Stimulated activated naive CD4-positive, alpha-beta T cell (primary cell): Measurements from ENCODE around the gene DPAGT1.
"Not testable (repeated sequence)": the region's sequence is repeated elsewhere in the genome, so short reads cannot be mapped to it uniquely, and the experiment has no call there.

Experiments
- DNase-seq, 6 experiments: peaks; one replicate each; lab custom pipeline; 2025; lab: John Stamatoyannopoulos, UW

Gene DPAGT1

DNA sequence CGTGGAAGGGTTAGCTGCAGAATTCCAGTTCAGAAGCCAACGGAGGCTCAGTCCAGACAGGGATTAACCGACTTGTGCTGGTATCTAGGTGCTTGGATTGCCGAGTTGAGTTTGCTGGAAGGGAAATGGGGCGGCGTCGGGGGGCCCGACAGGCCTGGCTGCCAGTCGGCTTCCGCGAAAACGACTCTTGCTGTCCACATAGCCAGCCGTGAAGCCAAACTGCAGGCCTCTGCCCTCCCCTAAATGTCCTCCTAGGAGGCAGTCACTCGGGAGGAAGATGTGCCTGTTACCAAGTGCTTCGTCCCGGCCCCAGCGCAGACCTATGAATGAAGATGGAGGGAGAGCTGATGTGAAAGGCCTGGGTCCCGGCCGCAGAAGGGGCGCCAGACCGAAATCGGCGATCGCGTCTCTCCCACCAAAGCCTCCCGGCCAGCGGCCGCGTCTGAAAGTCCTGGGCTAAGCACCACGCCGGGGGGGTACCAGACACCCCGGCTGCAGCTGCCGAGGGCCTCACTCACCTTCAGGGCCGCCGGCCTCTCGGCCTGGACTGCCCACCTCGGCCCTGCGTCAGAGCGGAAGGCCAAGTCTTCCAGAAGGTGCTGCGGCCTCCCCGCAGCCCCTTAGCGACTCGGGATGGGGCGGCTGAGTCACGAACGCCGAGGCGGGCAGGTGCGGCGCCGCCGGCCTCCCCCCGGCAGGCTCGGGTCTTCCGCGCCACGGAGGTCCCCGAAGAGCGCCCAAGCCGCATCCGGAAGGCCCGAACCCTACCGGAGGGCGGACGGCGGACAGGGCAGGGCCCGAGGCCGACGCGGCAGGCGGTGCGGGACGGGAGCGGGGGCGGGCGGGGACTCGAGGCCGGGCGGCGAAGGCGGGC is 7.5 kb downstream of the DPAGT1 start:
- peak in 3 of 6 experiments; percentile 48 to 57 (median 56) for DNase-seq

DNA sequence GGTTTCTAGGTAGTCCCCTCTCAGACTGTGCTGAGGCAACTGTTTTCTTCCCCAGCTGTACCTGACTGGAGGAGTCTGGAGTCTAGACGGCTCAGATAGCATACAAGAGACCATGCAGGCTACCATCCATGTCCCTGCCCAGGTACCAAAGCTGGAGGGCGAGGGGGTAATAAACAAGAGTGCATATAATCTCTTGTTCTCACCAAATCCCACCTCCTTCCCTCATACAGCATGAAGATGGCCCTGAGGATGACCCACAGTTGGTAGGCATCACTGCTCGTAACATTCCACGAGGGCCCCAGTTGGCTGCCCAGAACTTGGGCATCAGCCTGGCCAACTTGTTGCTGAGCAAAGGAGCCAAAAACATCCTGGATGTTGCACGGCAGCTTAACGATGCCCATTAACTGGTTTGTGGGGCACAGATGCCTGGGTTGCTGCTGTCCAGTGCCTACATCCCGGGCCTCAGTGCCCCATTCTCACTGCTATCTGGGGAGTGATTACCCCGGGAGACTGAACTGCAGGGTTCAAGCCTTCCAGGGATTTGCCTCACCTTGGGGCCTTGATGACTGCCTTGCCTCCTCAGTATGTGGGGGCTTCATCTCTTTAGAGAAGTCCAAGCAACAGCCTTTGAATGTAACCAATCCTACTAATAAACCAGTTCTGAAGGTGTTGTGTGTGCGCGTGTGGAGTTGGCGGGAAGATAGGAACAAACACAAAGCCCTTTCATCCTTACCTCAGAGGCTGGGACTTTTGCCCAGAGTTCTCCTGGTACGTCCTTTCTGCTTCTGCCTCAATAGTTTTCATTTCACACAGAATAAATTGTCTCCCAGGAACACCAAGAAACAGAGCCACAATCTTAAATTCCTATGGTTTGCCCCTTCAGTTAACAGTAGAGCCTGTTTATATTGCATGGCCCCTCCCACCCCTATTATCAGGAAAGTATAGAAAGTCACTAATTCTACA is 8.5 kb downstream of the DPAGT1 start:
- no peak for DNase-seq

DNA sequence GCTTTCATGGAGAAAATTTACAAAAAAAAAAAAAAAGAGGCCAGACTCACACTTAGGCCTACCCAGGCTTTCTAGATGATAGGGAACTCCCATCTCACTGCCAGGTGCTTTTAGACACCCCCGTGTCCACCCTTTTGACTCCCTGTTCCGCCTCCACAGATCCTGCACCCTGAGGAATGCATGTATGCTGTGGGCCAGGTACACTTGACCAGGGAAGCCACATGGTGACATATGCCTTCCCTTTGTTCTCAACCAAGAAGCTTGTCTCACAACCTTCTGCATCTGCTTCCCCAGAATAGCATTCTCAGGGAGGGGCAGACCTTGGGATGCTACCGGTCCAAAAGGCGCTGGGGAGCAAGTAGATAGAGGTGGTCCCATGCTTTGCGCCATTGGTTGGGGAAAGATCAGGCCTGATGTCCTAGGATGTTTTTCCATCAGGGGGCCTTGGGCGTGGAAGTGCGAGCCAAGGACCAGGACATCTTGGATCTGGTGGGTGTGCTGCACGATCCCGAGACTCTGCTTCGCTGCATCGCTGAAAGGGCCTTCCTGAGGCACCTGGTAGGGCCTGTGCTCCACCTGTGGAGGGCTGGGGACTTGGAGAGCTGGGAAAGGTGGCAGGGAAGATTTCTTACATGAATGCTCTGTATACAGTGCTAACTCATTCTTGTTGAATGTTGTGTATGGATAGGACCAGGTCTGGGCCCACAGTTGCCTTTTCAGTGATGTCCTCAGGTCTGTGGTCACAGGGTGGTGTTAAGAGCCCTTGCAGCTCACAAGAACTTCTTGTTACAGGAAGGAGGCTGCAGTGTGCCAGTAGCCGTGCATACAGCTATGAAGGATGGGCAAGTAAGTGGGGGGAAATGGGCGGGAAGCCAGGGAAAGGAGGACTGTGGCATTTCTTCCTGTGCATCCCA is 9.4 kb downstream of the DPAGT1 start:
- no peak for DNase-seq

DNA sequence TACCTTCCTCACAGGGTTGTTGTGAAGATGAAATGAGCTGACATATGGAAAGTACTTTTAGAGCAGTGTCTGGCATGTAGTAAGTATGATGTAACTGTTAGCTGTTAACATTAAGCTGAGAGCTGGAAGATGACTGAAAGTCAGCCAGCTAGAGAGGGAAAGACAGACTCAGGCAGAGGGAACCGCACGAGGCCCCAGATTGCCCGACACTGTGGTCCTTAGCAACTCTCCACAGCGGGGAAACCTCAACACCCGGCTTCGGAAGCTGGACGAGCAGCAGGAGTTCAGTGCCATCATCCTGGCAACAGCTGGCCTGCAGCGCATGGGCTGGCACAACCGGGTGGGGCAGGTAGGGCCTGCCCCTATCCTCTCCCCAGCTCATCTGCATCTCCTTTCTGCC is 10.5 kb downstream of the DPAGT1 start:
- DNase-seq: no peak

DNA sequence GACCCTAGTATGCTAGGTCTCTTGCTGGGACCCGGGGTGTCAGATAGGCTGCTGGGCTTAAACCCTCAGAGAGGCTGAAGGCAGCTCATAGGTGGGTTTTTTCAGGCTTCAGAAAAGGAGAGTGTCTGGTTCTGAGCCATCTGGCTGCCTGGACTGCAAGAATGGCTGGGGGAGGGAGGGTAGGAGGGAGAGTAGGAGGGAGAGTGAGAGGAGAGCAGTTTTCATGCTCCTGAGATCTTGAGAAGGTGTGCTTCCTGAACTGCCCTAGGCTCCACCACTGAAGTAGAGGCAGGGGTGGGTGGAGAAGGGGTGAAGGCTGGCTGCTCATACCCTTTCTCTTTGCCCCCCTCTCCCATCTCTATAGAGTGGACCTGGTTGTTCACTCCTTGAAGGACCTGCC is 12.3 kb downstream of the DPAGT1 start:
- no peak for DNase-seq

DNA sequence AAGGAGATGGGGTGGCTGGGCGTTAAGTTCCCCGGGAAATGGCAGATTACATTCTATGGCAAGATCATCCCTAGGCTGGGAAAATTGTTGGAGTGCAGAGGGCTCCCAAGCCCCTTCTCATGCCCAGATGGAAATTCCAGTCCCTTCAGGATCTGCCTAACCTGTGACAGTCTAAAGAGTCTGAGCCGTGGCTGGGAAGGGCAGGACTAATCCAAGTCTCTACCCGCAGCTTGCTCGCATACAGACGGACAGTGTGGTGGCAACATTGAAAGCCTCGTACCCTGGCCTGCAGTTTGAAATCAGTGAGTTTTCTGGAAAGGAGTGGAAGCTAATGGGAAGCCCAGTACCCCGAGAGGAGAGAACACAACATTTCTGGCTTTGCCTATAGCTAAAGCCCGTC is 13.2 kb downstream of the DPAGT1 start:
- DNase-seq: no peak

DNA sequence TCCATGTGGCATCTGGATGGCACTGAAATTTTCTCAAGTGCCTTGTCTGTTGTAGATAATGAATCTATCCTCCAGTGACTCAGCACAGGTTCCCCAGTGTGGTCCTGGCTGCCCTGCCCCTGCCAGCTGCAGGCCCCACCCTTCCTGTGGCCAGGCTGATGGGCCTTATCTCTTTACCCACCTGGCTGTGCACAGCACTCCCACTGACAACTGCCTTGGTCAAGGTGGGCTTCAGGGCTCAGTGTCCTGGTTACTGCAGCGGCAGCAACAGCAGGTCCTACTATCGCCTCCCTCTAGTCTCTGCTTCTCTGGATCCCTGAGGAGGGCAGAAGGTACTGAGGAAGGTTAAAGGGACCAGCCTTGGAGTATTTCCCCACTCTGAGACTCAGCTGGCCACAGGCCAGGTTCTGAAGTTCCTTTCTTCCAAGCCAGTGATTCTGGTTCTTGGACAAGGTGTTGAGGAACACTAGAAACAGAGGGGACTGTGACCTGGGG is 13.9 kb downstream of the DPAGT1 start:
- DNase-seq: no peak

DNA sequence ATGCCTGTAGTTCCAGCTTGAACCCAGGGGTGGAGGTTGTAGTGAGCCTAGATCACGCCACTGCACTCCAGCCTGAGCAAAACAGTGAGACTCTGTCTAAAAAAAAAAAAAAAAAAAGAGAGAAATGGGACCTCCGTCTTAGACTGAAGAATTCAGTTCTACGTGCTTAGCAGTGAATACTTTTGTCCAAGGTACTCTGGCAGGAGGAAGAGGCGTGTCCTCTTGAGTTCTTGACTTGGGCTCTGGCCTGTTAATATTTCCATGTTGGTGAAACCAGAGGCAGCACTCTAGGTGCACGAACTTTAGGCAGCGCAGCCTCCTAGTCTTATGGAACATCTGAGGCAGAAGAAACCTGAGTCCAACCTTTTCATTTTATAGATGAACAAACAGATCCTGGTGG is 14.5 kb downstream of the DPAGT1 start:
- DNase-seq: no peak

DNA sequence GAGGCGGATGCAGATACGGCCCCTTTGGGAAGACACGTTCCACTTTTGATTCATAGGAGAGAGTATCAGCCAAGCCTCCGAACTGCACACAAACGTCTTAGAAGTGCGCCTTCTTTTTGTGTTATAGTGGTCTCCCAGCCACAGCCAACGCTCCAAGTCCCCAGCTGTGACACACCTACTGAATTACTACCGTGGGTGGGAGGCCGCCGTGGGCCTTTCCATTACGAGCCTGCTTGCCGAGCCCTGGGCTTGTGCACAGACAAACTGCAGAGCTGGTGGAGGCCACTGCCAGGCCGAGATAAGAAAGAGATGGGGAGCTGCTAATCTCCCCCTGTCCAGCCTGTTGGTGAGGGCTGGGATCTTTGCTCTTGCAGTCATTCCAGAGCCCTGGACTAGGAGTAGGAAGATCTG is 16.2 kb downstream of the DPAGT1 start:
- DNase-seq: peak in 4 of 6 experiments; percentile 9 to 48 (median 25)

DNA sequence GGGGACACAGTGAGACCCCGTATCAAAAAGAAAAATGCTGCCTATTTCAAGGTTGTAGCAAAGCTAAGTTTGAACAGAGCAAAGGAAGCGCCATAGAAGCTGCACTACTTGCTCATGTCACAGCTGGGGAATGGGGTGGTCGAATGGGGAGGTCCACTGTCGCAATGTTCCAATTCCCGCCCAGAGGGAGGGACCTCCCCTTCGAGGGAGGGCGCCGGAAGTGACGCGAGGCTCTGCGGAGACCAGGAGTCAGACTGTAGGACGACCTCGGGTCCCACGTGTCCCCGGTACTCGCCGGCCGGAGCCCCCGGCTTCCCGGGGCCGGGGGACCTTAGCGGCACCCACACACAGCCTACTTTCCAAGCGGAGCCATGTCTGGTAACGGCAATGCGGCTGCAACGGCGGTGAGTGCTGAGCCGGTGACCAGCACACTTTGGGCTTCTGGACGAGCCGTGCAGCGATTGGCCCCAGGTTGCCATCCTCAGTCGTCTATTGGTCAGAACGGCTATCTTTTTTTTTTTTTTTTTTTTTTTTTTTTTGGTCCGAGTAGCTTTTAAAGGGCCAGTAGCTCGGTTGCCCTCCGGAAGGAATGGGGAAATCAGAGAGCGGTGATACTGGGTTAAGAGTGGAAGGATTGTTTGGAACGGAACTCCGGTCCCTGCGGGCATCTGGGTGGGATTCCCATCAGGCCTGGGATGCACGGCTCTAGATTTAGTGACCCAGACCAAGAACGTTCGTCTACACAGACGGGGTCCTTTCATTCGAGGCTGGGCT is 16.8 kb downstream of the DPAGT1 start, which contains the start of gene HMBS:
TSS of gene HMBS (plus strand) at position 219 of the 774 bp plus-strand sequence. CDS start at position 372, 153 bp downstream.
- DNase-seq: peak; percentile 74 to 90 (median 87)

DNA sequence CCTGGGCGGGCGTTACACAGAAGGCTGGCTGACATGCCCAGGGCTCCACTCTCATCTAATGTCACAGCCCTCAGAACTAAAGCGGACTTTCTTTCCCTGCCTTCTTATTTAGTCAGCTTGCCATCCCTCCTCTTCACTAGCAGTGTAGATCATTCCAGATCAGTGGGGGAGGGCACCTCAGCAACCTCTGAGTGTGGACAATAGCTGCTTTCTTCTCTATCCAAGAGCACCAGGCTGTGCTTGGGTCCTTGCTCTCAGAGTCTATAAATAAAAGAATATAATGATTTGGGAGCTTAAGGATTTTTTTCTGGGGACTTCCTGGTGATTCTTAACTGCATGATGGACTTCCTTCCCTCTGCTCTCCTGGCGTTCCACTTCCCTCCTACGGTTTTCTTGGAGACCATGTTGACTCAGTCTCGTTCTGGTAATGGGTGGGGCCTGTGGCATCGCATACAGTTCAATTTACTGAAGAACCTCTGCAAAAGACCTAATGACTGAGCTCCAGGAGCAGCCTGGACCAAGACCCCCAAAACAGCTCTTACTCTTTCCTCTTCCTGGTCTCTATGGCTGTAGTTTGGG is 19.9 kb downstream of the DPAGT1 start:
- DNase-seq: no peak

DNA sequence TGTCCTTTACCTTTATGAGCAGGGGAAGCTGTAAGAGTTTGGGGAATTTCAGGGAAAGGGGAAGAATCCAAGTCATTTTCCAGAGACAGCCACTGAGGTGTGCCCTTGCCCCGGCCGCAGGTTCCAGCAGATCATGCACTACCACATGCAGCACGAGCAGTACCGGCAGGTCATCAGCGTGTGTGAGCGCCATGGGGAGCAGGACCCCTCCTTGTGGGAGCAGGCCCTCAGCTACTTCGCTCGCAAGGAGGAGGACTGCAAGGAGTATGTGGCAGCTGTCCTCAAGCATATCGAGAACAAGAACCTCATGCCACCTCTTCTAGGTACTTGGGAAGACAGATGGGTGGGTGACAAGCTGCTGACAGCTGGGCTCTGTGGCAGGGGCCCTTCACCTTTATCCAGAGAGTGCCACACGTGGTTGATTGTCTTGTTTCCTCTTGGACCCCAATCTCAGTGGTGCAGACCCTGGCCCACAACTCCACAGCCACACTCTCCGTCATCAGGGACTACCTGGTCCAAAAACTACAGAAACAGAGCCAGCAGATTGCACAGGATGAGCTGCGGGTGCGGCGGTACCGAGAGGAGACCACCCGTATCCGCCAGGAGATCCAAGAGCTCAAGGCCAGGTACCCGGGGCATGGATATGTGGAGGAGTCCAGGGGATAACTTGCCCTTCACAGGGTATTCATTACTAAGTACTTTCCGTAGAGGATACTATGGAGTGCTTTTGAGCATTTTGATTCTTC is 22.8 kb downstream of the DPAGT1 start:
- DNase-seq: no peak

DNA sequence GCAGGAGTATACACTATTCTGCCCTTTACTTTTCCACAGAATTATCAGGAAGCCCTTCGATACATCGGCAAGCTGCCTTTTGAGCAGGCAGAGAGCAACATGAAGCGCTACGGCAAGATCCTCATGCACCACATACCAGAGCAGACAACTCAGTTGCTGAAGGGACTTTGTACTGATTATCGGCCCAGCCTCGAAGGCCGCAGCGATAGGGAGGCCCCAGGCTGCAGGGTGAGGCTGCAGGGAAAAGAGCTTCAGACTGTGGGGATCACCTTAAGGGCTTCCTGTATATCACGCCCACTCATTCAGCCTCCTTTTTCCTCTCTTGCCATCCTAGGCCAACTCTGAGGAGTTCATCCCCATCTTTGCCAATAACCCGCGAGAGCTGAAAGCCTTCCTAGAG is 23.8 kb downstream of the DPAGT1 start:
- DNase-seq: no peak

DNA sequence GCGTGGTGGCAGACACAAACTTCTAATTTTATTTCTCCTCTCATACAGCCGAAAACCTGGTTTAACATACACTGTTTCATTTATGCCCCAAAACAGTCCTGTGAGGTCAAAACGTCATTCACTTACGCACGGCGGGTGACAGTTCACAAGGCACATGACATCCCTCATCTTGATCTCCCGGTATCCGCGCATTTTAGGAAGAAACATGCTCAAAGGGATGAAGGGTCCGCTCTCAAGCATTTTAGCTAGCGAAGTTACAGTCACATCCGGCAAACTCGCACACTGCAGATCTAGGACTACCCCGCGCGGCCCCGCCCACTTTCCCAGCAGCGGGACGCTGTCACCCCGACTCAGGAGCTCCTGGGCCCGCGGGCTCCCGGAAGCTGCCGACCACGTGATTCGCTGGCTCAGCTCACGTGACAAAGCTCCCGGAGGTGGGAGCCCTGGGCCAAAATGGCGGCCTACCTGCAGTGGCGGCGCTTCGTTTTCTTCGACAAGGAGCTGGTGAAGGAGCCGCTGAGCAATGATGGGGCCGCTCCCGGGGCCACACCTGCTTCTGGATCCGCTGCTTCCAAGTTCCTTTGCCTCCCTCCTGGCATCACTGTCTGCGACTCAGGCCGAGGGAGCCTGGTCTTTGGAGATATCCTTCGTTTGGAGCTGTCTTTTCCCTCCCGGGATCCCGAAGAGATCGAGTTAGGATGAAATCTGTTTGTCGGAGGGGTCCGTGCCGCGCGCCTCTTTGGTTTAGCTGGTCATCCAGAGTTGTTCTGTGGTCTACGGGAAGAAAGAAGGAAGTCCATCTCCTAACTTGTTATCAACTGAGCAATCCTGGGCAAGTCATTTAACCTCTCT is 34.1 kb downstream of the DPAGT1 start, which contains the start of gene VPS11:
TSS of gene VPS11 (plus strand) at position 448 of the 852 bp plus-strand sequence. CDS start at position 454, 6 bp downstream.
- DNase-seq: peak; percentile 94 to 98 (median 96)

DNA sequence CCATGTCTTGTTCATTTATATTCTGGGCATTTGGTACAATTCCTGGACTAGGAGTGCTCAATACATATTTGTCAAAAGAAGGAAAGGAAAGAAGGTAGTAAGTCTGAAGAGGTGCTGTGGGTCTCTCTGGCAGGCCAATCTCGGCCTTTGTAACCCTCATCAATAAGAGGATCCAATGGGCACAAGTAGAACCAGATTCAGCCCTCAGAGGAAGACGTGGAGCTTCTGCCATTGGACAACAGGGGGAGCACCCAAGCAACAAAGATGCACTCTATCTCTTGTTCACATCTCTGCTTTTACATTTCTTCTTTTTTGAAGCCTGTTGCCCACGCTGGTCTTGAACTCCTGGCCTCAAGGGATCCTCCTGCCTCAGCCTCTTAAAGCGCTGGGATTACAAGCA is 36.3 kb downstream of the DPAGT1 start:
- peak; percentile 14 to 58 (median 26) for DNase-seq

DNA sequence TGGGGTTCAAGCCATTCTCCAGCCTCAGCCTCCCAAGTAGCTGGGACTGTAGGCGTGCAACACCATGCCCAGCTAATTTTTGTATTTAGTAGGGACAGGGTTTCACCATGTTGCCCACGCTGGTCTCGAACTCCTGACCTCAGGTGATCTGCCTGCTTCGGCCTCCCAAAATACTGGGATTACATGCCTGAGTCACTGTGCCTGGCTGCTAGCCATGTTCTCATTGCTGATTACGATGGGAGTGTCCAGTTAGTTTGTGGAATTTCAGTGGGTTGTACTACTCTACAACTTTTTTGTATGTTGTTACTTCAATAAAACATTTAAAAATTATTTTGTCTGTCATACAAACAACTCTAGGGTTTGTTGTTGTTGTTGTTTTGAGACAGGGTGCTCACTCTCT is 38.9 kb downstream of the DPAGT1 start:
- DNase-seq: no peak

DNA sequence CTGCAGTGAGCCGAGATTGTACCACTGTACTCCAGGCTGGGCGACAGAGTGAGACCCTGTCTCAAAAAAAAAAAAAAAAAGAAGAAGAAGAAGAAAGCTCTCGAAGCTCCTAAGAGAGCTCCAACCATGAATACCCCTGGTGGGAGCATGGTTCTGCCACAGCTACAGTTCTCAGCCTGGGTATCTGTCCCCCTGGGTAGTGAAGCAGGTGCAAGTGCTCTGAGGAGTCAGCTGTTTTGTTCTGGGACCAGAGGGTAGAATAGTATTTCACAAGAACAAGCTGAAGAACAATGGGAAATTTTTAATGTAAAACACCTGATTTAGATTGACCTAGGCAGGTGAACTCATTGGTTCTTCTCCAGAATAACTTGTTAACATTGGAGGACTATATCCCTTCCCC is 40.4 kb downstream of the DPAGT1 start:
- DNase-seq: no peak

DNA sequence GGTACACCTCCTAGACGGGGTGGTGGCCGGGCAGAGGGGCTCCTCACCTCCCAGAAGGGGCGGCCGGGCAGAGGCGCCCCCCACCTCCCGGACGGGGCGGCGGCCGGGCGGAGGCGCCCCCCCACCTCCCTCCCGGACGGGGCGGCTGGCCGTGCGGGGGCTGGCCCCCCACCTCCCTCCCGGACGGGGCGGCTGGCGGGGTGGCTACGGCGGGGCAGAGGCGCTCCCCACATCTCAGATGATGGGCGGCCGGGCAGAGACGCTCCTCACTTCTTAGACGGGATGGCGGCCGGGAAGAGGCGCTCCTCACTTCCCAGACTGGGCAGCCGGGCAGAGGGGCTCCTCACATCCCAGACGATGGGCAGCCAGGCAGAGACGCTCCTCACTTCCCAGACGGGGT is 42.5 kb downstream of the DPAGT1 start:
- not testable (repeated sequence) for DNase-seq
